K562 (cell line): ENCODE measurements around the gene RTN4. TPM values are rescaled to one million over a fixed set of nuclear protein-coding genes. Genes with fewer than 3 reads are reported as not detected.

Experiments used
- ATAC-seq: fragments of 200-7000 bp; cut with Tn5 transposase; 3 replicates; pipeline ENCODE4 v1.9.1; 2020; ENCODE audit warnings: moderate library complexity
- BruUV-seq: library from RNA; stranded (reverse); fragments of 400-500 nt; replicated peaks from 2 replicates; lab custom pipeline; 2021; lab: Mats Ljungman, UMichigan
- CTCF ChIA-PET: fragments of 300-600 bp; formaldehyde crosslinking; extraction: SDS; loops from one replicate; lab custom pipeline; 2021; ENCODE audit warnings: low intra/inter-chr PET ratio; lab: Yijun Ruan, JAX
- POLR2A ChIA-PET: fragments of 300-600, 350-650 bp; sonication (Branson Sonifier 250); formaldehyde crosslinking; extraction: SDS; loops from one replicate; lab custom pipeline; 2021; ENCODE audit warnings: antibody characterized with exemption, inconsistent platforms; lab: Yijun Ruan, JAX
- DNase-seq, 4 experiments: peaks; one replicate each; pipeline versions ENCODE4 v3.0.0 to v3.0.0-alpha.2; 2011 to 2018; ENCODE audit warnings: low spot score in 3 of 4, mixed read lengths in 3 of 4; ENCODE audit errors: extremely low read depth in 1 of 4
- FAIRE-seq: peaks from 2 replicates; lab custom pipeline; 2011; peaks lifted over from hg19 to GRCh38; lab: Jason Lieb, UNC
- H2AFZ ChIP-seq: 2 replicates; pipeline ENCODE4 v1.6.0; 2011; ENCODE audit warnings: low read depth, low read length, control low read depth, inconsistent platforms
- H3K27ac ChIP-seq: fragments of 200-600 bp; 3 replicates; pipeline ENCODE4 v1.8.0; 2011; ENCODE audit warnings: low read depth, mild to moderate bottlenecking, control low read depth, inconsistent platforms, low read length, moderate library complexity, mixed read lengths; ENCODE audit errors: extremely low read depth
- H3K27me3 ChIP-seq, 2 experiments: fragments of 300-600 bp in 1 of 2; 2 replicates in 1 of 2; 3 replicates in 1 of 2; pipeline versions ENCODE4 v1.6.0 to v1.8.0; 2011; ENCODE audit warnings: inconsistent platforms in 2 of 2, low read length in 2 of 2, mild to moderate bottlenecking in 1 of 2, mixed read lengths in 1 of 2, moderate library complexity in 1 of 2; ENCODE audit not compliant: control insufficient read depth in 2 of 2, insufficient read depth in 2 of 2
- H3K36me3 ChIP-seq: fragments of 300-600 bp; 3 replicates; pipeline ENCODE4 v1.8.0; 2011; ENCODE audit warnings: mild to moderate bottlenecking, low read length, inconsistent platforms; ENCODE audit not compliant: control insufficient read depth, insufficient read depth
- H3K4me1 ChIP-seq, 2 experiments: fragments of 200-600 bp in 1 of 2; replicated peaks in 1 of 2; 2 replicates in 1 of 2; 3 replicates in 1 of 2; pipeline versions ENCODE4 v1.5.1 to v1.8.0; 2011; ENCODE audit warnings: inconsistent platforms in 2 of 2, low read length in 2 of 2, mild to moderate bottlenecking in 1 of 2, mixed read lengths in 1 of 2, moderate library complexity in 1 of 2; ENCODE audit not compliant: control insufficient read depth in 2 of 2, insufficient read depth in 2 of 2
- H3K4me2 ChIP-seq: 2 replicates; pipeline ENCODE4 v1.6.1; 2011; ENCODE audit warnings: low read length, control low read depth, inconsistent platforms, mixed read lengths; ENCODE audit not compliant: insufficient read depth
- H3K4me3 ChIP-seq: fragments of 200-600 bp; sonication (generic), shearing (Covaris generic); 2 replicates; pipeline ENCODE4 v1.5.1; 2016; ENCODE audit warnings: control low read depth, inconsistent platforms
- H3K79me2 ChIP-seq: fragments of 200-600 bp; 3 replicates; pipeline ENCODE4 v1.8.0; 2011; ENCODE audit warnings: low read length, inconsistent platforms; ENCODE audit not compliant: control insufficient read depth, insufficient read depth
- H3K9ac ChIP-seq, 2 experiments: 2 replicates each; pipeline versions ENCODE4 v1.6.0 to v1.6.1; 2011; ENCODE audit warnings: low read depth in 2 of 2, low read length in 2 of 2, control low read depth in 1 of 2, inconsistent platforms in 1 of 2, mild to moderate bottlenecking in 1 of 2, mixed read lengths in 1 of 2; ENCODE audit not compliant: insufficient read depth in 1 of 2
- H3K9me1 ChIP-seq: one replicate; pipeline ENCODE4 v1.6.0; 2011; ENCODE audit warnings: inconsistent platforms, mild to moderate bottlenecking, low read length, moderate library complexity; ENCODE audit not compliant: control insufficient read depth, insufficient read depth
- H3K9me3 ChIP-seq: replicated peaks from 2 replicates; pipeline ENCODE4 v1.5.1; 2011; ENCODE audit warnings: low read depth, low read length, inconsistent platforms; ENCODE audit not compliant: control insufficient read depth, insufficient read depth
- H4K20me1 ChIP-seq: replicated peaks from 2 replicates; pipeline ENCODE4 v1.6.1; 2011; ENCODE audit warnings: low read length, inconsistent platforms, mixed read lengths; ENCODE audit not compliant: control insufficient read depth, insufficient read depth
- MXI1 ChIP-seq: IDR thresholded peaks from 2 replicates; pipeline ENCODE4 v1.6.1; 2011; ENCODE audit warnings: low read depth, mild to moderate bottlenecking, improper control_type of control experiment, low read length
- NFE2 ChIP-seq: IDR thresholded peaks from 2 replicates; pipeline ENCODE4 v1.6.1; 2014; ENCODE audit warnings: antibody characterized with exemption, low read depth
- POLR2G ChIP-seq: fragments of 200-400 bp; formaldehyde crosslinking; IDR thresholded peaks from 2 replicates; pipeline ENCODE4 v1.6.1; 2017; ENCODE audit warnings: low read depth, mild to moderate bottlenecking, antibody characterized with exemption, low read length, moderate library complexity
- RFX5 ChIP-seq: IDR thresholded peaks from 2 replicates; pipeline ENCODE4 v1.6.1; 2011; ENCODE audit warnings: low read depth, mild to moderate bottlenecking, improper control_type of control experiment, low read length
- SIN3B ChIP-seq: fragments of 450-650 bp; IDR thresholded peaks from 2 replicates; pipeline ENCODE4 v1.6.1; 2017; ENCODE audit warnings: low read depth, mild to moderate bottlenecking, moderate library complexity
- SUPT5H ChIP-seq: fragments of 450-650 bp; IDR thresholded peaks from 2 replicates; pipeline ENCODE4 v1.6.1; 2016
- TGIF2 ChIP-seq: sonication (generic); formaldehyde crosslinking; IDR thresholded peaks from 2 replicates; pipeline ENCODE4 v1.8.1; 2022; ENCODE audit warnings: mild to moderate bottlenecking, missing genetic modification reagents, moderate library complexity
- ZKSCAN8 ChIP-seq: fragments of 200-800 bp; sonication (Bioruptor generic); IDR thresholded peaks from 2 replicates; pipeline ENCODE4 v1.6.1; 2016; ENCODE audit warnings: missing genetic modification characterization, missing compliant biosample characterization
- ZNF311 ChIP-seq: fragments of 250-450 bp; sonication (Bioruptor Pico); IDR thresholded peaks from 2 replicates; pipeline ENCODE4 v1.4.0; 2020; ENCODE audit warnings: mild to moderate bottlenecking, moderate library complexity
- WGBS: fragments of 100-300 bp; shearing (Covaris generic); methylation state at CpG from one replicate; pipeline ENCODE4 v1.1.6; 2016; ENCODE audit warnings: low coverage, mixed read lengths; ENCODE audit not compliant: insufficient coverage; ENCODE audit errors: missing lambda C conversion rate; 5-methylcytosine and 5-hydroxymethylcytosine counted together
- in situ Hi-C: fragments of 300-500 bp; cut with MboI; formaldehyde crosslinking; loops from 4 replicates; pipeline ENCODE4 v1.15.0; 2018; ENCODE audit warnings: inconsistent platforms, mixed read lengths
- intact Hi-C: fragments of 100-400 bp; cut with micrococcal nuclease; formaldehyde crosslinking; loops from 2 replicates; pipeline ENCODE4 v1.14.2; 2022
- polyA plus RNA-seq, 8 experiments: library from polyadenylated mRNA; depleted of rRNA in 4 of 8; stranded (reverse) in 5 of 8; unstranded in 3 of 8; fragments of >200 nt; fragmentation: Nextera tagmentation in 2 of 8; fragmentation: Illumina TruSeq in 1 of 8; extraction: Ambion mirVana in 2 of 8; extraction: Trizol in 1 of 8; gene quantifications; 2 replicates each; pipeline versions ENCODE4 v1.2.1 to v1.2.3, GENCODE V29; 2011 to 2014; ENCODE audit warnings: inconsistent platforms in 1 of 8, missing spikeins in 1 of 8
- total RNA-seq, 7 experiments: library from RNA; depleted of rRNA in 6 of 7; stranded (reverse); fragments of >200 nt in 6 of 7; fragmentation: Illumina TruSeq in 2 of 7; extraction: Trizol in 2 of 7; gene quantifications; 2 replicates each; pipeline versions ENCODE4 v1.2.1 to v1.2.3, GENCODE V29; 2011 to 2021; ENCODE audit warnings: low replicate concordance in 1 of 7

Gene RTN4
- total and polyA plus RNA-seq, 9 of the 15 experiments (the other 6 are each of a cell fraction or from before 2014, with no cell fraction given), result 73.0 to 248 (median 116) TPM

DNA sequence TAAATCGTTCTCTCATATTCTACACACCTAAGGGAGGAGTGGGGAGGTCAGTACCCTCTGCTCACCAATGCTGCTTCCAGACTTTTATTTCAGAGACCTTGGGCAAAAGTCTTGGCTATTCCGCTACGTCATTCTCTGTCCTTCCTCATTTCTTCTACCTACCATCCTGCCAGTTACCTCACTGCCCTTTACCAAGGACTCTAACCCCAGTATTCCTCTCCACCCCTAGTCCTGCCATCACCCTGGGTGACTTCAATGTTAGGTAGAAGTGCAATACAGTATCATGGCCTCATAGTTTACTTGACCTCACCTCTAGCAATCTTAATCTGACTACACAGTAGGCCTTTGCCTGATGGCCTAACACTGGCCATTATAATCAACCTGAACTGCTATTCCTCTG, 27.8 kb downstream of the RTN4 start:
- Histone ChIP-seq H3K27ac (no peak overlapping the region), H3K4me1 (peaks cover 0 to 9% of the 10 kb centered on the region in 2 experiments; a peak in 2 of 5 replicates), H3K9me1 (peaks cover 18% of the 10 kb centered on the region), H3K27me3 (no peaks in the 10 kb centered on the region), H3K79me2 (peaks cover 100% of the 10 kb centered on the region), H3K4me3 (no peak overlapping the region), H2AFZ (no peak overlapping the region), H3K36me3 (peaks cover 63% of the 10 kb centered on the region), H3K9ac (no peak overlapping the region)
- DNase-seq, result no peak
- no TSS peak for BruUV-seq
- ATAC-seq, result peak; percentile 44
- CTCF ChIA-PET, result no interaction called here
- WGBS, result 63% methylated on average over 3 of the region's 3 CpGs
- FAIRE-seq, result no peak
- intact Hi-C loops, result no loop called here
- POLR2A ChIA-PET, result interaction anchor here (0.7 to 1.1 kb wide), 3 partner anchors 26 to 145 kb away, joined by 3 read pairs; no protein-coding TSS in a partner anchor
- no peak for TF ChIP-seq SIN3B
- no peak for TF ChIP-seq RFX5
- no peak for TF ChIP-seq MXI1
- peak; percentile 43; the same call in 1 of the 2 replicates for TF ChIP-seq POLR2G
- TF ChIP-seq ZNF311 (CRISPR knock-in tag), result no peak
- TF ChIP-seq NFE2, result 0 out of 2 replicates have a peak, but pooled peaks have one; percentile 38
- TF ChIP-seq TGIF2 (CRISPR knock-in tag), result no peak
- TF ChIP-seq ZKSCAN8, result no peak
- TF ChIP-seq SUPT5H, result 0 out of 2 replicates have a peak, but pooled peaks have one; percentile 45
- TF ChIP-seq, all 486 proteins: peak for 3
- no peaks in the 10 kb centered on the region for H3K9me3 ChIP-seq
- no peak overlapping the region for H3K4me2 ChIP-seq
- H4K20me1 ChIP-seq, result peaks cover 54% of the 10 kb centered on the region
- in situ Hi-C loops, result no loop called here
